MM.1S (cell line): ENCODE measurements around the gene KAT2B.

Experiments
- DNase-seq: peaks from one replicate; pipeline ENCODE4 v3.0.0-alpha.2; 2015
- H2AFZ ChIP-seq: fragments of 300-600 bp; sonication (generic); 2 replicates; pipeline ENCODE4 v1.6.0; 2016; ENCODE audit warnings: antibody characterized with exemption, low read length
- H3F3A ChIP-seq: fragments of 300-600 bp; sonication (generic); 2 replicates; pipeline ENCODE4 v1.6.1; 2016; ENCODE audit warnings: mild to moderate bottlenecking, antibody characterized with exemption, low read length, moderate library complexity, mixed read lengths; ENCODE audit not compliant: insufficient read depth
- H3K27ac ChIP-seq: fragments of 300-600 bp; sonication (generic); 2 replicates; pipeline ENCODE4 v1.5.1; 2016; ENCODE audit warnings: mild to moderate bottlenecking, low read length
- H3K27me3 ChIP-seq: fragments of 300-600 bp; sonication (generic); replicated peaks from 2 replicates; pipeline ENCODE4 v1.6.0; 2016; ENCODE audit warnings: low read length; ENCODE audit not compliant: insufficient read depth
- H3K36me3 ChIP-seq: fragments of 300-600 bp; sonication (generic); replicated peaks from 2 replicates; pipeline ENCODE4 v1.6.1; 2016; ENCODE audit warnings: mild to moderate bottlenecking, low read length, mixed read lengths; ENCODE audit not compliant: insufficient read depth
- H3K4me1 ChIP-seq: fragments of 300-600 bp; sonication (generic); 2 replicates; pipeline ENCODE4 v1.6.1; 2016; ENCODE audit warnings: low read length, mixed read lengths
- H3K4me2 ChIP-seq: fragments of 300-600 bp; sonication (generic); 2 replicates; pipeline ENCODE4 v1.6.0; 2016; ENCODE audit warnings: low read depth, low read length
- H3K4me3 ChIP-seq: fragments of 300-600 bp; sonication (generic); 2 replicates; pipeline ENCODE4 v1.5.1; 2016; ENCODE audit warnings: low read length, mixed read lengths
- H3K79me2 ChIP-seq: fragments of 300-600 bp; sonication (generic); 2 replicates; pipeline ENCODE4 v1.6.1; 2016; ENCODE audit warnings: mixed run types, low read length, mixed read lengths
- H3K9ac ChIP-seq: fragments of 300-600 bp; sonication (generic); 2 replicates; pipeline ENCODE4 v1.6.1; 2016; ENCODE audit warnings: low read length, mixed read lengths
- H3K9me2 ChIP-seq: fragments of 300-600 bp; sonication (generic); replicated peaks from 2 replicates; pipeline ENCODE4 v1.6.1; 2016; ENCODE audit warnings: mild to moderate bottlenecking, low read length, mixed read lengths; ENCODE audit not compliant: insufficient read depth
- H3K9me3 ChIP-seq: fragments of 300-600 bp; sonication (generic); replicated peaks from 2 replicates; pipeline ENCODE4 v1.6.1; 2016; ENCODE audit warnings: mild to moderate bottlenecking, low read length, mixed read lengths; ENCODE audit not compliant: insufficient read depth
- H4K20me1 ChIP-seq: fragments of 300-600 bp; sonication (generic); 2 replicates; pipeline ENCODE4 v1.6.1; 2016; ENCODE audit warnings: mild to moderate bottlenecking, low read length, moderate library complexity, mixed read lengths; ENCODE audit not compliant: insufficient read depth
- CTCF ChIP-seq: fragments of 300-600 bp; sonication (generic); IDR thresholded peaks from 2 replicates; pipeline ENCODE4 v1.5.1; 2016; ENCODE audit warnings: antibody characterized with exemption, low read length, mixed read lengths
- EZH2 ChIP-seq: fragments of 300-600 bp; sonication (generic); optimal IDR thresholded peaks from 2 replicates; pipeline ENCODE3; 2017; ENCODE audit warnings: low read depth, mild to moderate bottlenecking, antibody characterized with exemption, low read length, mixed read lengths
- EZH2phosphoT487 ChIP-seq: fragments of 300-600 bp; sonication (generic); IDR thresholded peaks from 2 replicates; pipeline ENCODE4 v1.6.1; 2018; ENCODE audit warnings: antibody characterized with exemption, low read length

The KAT2B gene

DNA sequence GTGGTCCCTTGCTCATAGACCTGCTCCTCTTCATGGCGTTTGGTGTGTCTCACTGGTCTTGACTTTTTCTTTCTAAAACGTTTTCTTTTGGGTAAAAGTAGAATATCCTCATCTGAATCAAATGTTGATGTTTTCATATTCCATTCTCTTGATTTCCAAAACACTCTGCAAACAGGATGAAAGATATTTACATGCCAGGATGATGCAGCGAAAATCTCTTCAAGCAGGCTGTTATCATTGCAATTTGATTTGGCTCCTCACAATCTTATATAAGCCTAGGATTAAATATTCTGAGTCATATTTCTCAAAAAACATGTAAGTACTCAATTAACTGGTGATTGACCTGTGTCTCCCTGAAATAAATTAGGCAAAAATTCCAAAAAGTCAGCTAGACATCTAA is 38.3 kb upstream of the KAT2B start:
- Histone ChIP-seq H3K27me3 (no peaks in the 10 kb centered on the region), H3K4me1 (no peaks in the 10 kb centered on the region), H3K79me2 (no peaks in the 10 kb centered on the region), H4K20me1 (no peaks in the 10 kb centered on the region), H3K4me3 (no peak overlapping the region), H3K9me2 (no peaks in the 10 kb centered on the region), H3K9ac (no peak overlapping the region), H3F3A (no peaks in the 10 kb centered on the region), H3K4me2 (no peak overlapping the region), H3K36me3 (no peaks in the 10 kb centered on the region), H2AFZ (no peak overlapping the region), H3K27ac (no peak overlapping the region), H3K9me3 (no peaks in the 10 kb centered on the region)
- DNase-seq = no peak
- TF ChIP-seq CTCF = no peak
- TF ChIP-seq EZH2phosphoT487 = no peak

- Histone ChIP-seq H3K36me3 (no peaks in the 10 kb centered on the region), H4K20me1 (no peaks in the 10 kb centered on the region), H2AFZ (no peak overlapping the region), H3K9me3 (no peaks in the 10 kb centered on the region), H3F3A (no peaks in the 10 kb centered on the region), H3K27me3 (no peaks in the 10 kb centered on the region), H3K9ac (no peak overlapping the region), H3K79me2 (no peaks in the 10 kb centered on the region), H3K9me2 (no peaks in the 10 kb centered on the region), H3K4me1 (no peaks in the 10 kb centered on the region), H3K27ac (no peak overlapping the region), H3K4me2 (no peak overlapping the region), H3K4me3 (no peak overlapping the region)
- no peak for DNase-seq
- TF ChIP-seq CTCF (no peak), EZH2phosphoT487 (no peak), EZH2 (no peak)
Observed at GRCh38 chr3:20007960-20008359, 32.3 kb upstream of the KAT2B start.

- no peaks in the 10 kb centered on the region for H3F3A ChIP-seq
- no peaks in the 10 kb centered on the region for H3K4me1 ChIP-seq
- no peak for TF ChIP-seq CTCF
- no peak for TF ChIP-seq EZH2
- TF ChIP-seq EZH2phosphoT487 = no peak
- no peaks in the 10 kb centered on the region for H4K20me1 ChIP-seq
- H3K27me3 ChIP-seq = no peaks in the 10 kb centered on the region
- H3K9me2 ChIP-seq = no peaks in the 10 kb centered on the region
- no peaks in the 10 kb centered on the region for H3K79me2 ChIP-seq
- H3K4me2 ChIP-seq = no peak overlapping the region
- H3K4me3 ChIP-seq = no peak overlapping the region
- no peak for DNase-seq
- no peak overlapping the region for H3K9ac ChIP-seq
- no peaks in the 10 kb centered on the region for H3K9me3 ChIP-seq
- H3K36me3 ChIP-seq = no peaks in the 10 kb centered on the region
- H2AFZ ChIP-seq = no peak overlapping the region
- no peak overlapping the region for H3K27ac ChIP-seq
Observed at GRCh38 chr3:20008646-20009045, 31.6 kb upstream of the KAT2B start.
